ENCODE measurements around the gene FRMPD4.
"Not testable (repeated sequence)": the region's sequence is repeated elsewhere in the genome, so short reads cannot be mapped to it uniquely, and the experiment has no call there.

The FRMPD4 gene

GRCh38 chrX:12440246-12440645 is 302.0 kb downstream of the FRMPD4 start:
- no peak for DNase-seq (ENCODE audit: low spot score)

GRCh38 chrX:12441381-12442128 is 303.3 kb downstream of the FRMPD4 start:
- no peak for DNase-seq (ENCODE audit: low spot score)

- no peak for DNase-seq (ENCODE audit: low spot score)
Observed at GRCh38 chrX:12443534-12444098, 305.3 kb downstream of the FRMPD4 start.

- no peak for DNase-seq (ENCODE audit: low spot score)
Observed at GRCh38 chrX:12446342-12447075, 308.2 kb downstream of the FRMPD4 start.

- DNase-seq (ENCODE audit: low spot score), result no peak
Observed at GRCh38 chrX:12447448-12448064, 309.3 kb downstream of the FRMPD4 start.

GRCh38 chrX:12452268-12452667 is 314.0 kb downstream of the FRMPD4 start:
- no peak for DNase-seq (ENCODE audit: low spot score)

GRCh38 chrX:12460929-12461328 is 322.7 kb downstream of the FRMPD4 start:
- DNase-seq (ENCODE audit: low spot score), result no peak

- no peak for DNase-seq (ENCODE audit: low spot score)
Observed at GRCh38 chrX:12463052-12463451, 324.8 kb downstream of the FRMPD4 start.

GRCh38 chrX:12463873-12464272 is 325.6 kb downstream of the FRMPD4 start:
- DNase-seq (ENCODE audit: low spot score), result no peak

- DNase-seq (ENCODE audit: low spot score), result no peak
Observed at GRCh38 chrX:12467321-12467720, 329.0 kb downstream of the FRMPD4 start.

- DNase-seq (ENCODE audit: low spot score), result no peak
Observed at GRCh38 chrX:12469296-12469695, 331.0 kb downstream of the FRMPD4 start.

GRCh38 chrX:12471061-12471460 is 332.8 kb downstream of the FRMPD4 start:
- no peak for DNase-seq (ENCODE audit: low spot score)

GRCh38 chrX:12480956-12481355 is 342.7 kb downstream of the FRMPD4 start:
- no peak for DNase-seq (ENCODE audit: low spot score)

GRCh38 chrX:12488220-12488619 is 349.9 kb downstream of the FRMPD4 start:
- no peak for DNase-seq (ENCODE audit: low spot score)

GRCh38 chrX:12488771-12489170 is 350.5 kb downstream of the FRMPD4 start:
- no peak for DNase-seq (ENCODE audit: low spot score)

GRCh38 chrX:12489341-12489740 is 351.1 kb downstream of the FRMPD4 start:
- no peak for DNase-seq (ENCODE audit: low spot score)

- DNase-seq (ENCODE audit: low spot score), result no peak
Observed at GRCh38 chrX:12494400-12495138, 356.3 kb downstream of the FRMPD4 start.

- no peak for DNase-seq (ENCODE audit: low spot score)
Observed at GRCh38 chrX:12496343-12496742, 358.1 kb downstream of the FRMPD4 start.

GRCh38 chrX:12497832-12498591 is 359.7 kb downstream of the FRMPD4 start:
- no peak for DNase-seq (ENCODE audit: low spot score)

- no peak for DNase-seq (ENCODE audit: low spot score)
Observed at GRCh38 chrX:12505127-12505526, 366.9 kb downstream of the FRMPD4 start.

GRCh38 chrX:12515384-12515783 is 377.1 kb downstream of the FRMPD4 start:
- DNase-seq (ENCODE audit: low spot score), result not testable (repeated sequence)

All from Ammon's horn (tissue), 1 donor.